Measurements from ENCODE around the gene CD99L2. TPM values are rescaled to one million over a fixed set of nuclear protein-coding genes. Genes with fewer than 3 reads are reported as not detected.

Gene CD99L2
- total RNA-seq, 1 experiment from 2014 or later = 156 TPM

DNA sequence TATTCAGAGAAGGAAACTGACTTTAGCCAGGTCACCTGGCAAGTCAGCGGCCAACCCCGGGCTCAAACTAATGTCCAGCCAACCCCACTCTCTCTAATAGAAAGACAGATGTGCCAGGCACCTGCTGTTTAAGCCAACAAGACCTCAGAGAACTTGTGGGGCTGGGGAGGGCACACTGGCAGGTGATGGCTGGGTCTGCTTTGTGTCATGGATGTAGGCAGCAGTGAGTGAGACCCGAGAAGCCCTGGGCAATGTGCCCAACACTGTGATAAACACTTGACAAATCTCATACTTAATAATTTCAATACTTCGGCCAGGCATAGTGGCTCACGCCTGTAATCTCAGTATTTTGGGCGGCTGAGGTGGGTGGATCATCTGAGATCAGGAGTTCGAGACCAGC lies 9.0 kb upstream of the CD99L2 start:
- POLR2A ChIA-PET = no interaction called here
- Histone ChIP-seq H3K27ac (ENCODE audit: low read length) (no peak overlapping the region), H3K27me3 (ENCODE audit: control insufficient read depth, insufficient read depth, low read length) (no peaks in the 10 kb centered on the region), H3K4me3 (ENCODE audit: low read depth in 2 of 2, low read length in 2 of 2) (no peak overlapping the region), H3K36me3 (ENCODE audit: control insufficient read depth, insufficient read depth, low read length) (no peaks in the 10 kb centered on the region), H3K4me1 (ENCODE audit: control insufficient read depth, insufficient read depth, low read length) (no peaks in the 10 kb centered on the region), H3K9me3 (ENCODE audit: control insufficient read depth, insufficient read depth, low read depth, low read length) (no peaks in the 10 kb centered on the region)
- CTCF ChIA-PET = no interaction called here
- intact Hi-C loops (cut with micrococcal nuclease; ENCODE audit: unreplicated experiment) = no loop called here
- ATAC-seq (no peak), DNase-seq (ENCODE audit: low read depth, low spot score) (no peak)
- no TSS peak for BruUV-seq (replicated peaks)
- in situ Hi-C loops (cut with HindIII; ENCODE audit: low pct_unique_long_range_greater_than_20kb, low sequenced_read_pairs) = no loop called here
- TF ChIP-seq, protein P1, sequence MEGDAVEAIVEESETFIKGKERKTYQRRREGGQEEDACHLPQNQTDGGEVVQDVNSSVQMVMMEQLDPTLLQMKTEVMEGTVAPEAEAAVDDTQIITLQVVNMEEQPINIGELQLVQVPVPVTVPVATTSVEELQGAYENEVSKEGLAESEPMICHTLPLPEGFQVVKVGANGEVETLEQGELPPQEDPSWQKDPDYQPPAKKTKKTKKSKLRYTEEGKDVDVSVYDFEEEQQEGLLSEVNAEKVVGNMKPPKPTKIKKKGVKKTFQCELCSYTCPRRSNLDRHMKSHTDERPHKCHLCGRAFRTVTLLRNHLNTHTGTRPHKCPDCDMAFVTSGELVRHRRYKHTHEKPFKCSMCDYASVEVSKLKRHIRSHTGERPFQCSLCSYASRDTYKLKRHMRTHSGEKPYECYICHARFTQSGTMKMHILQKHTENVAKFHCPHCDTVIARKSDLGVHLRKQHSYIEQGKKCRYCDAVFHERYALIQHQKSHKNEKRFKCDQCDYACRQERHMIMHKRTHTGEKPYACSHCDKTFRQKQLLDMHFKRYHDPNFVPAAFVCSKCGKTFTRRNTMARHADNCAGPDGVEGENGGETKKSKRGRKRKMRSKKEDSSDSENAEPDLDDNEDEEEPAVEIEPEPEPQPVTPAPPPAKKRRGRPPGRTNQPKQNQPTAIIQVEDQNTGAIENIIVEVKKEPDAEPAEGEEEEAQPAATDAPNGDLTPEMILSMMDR (IDR thresholded peaks at IDR 0.05) = no peak
- no peak for TF ChIP-seq REST (IDR thresholded peaks at IDR 0.05; ENCODE audit: insufficient read depth in 1 of 2, low read depth in 2 of 2, low read length in 1 of 2)
- no peak for TF ChIP-seq POLR2AphosphoS5 (IDR thresholded peaks at IDR 0.05; ENCODE audit: low read depth, low read length)
- TF ChIP-seq SIN3A (IDR thresholded peaks at IDR 0.05; ENCODE audit: borderline replicate concordance, insufficient read depth, low read depth, low read length) = no peak
- TF ChIP-seq TCF7L2 (IDR thresholded peaks at IDR 0.05; ENCODE audit: low read depth, low read length) = no peak

DNA sequence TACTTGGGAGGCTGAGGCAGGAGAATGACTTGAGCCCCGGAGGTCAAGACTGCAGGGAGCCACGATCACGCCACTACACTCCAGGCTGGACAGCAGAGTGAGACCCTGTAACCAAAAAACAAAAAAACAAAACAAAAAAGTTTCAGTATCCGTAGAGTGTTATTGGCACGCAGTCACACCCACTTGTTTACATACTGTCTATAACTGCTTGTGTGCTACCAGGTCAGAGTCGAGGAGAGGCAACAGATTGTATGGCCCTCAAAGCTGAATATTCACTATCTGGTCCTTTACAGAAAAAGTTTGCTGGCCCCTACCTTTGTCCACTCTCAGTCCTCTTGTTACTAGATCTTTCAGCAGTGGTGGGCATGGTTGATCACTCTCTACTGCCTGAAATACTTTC lies 8.2 kb upstream of the CD99L2 start:
- ChIA-PET CTCF (no interaction called here), POLR2A (no interaction called here)
- no peaks in the 10 kb centered on the region for H3K36me3 ChIP-seq (ENCODE audit: control insufficient read depth, insufficient read depth, low read length)
- in situ Hi-C loops (cut with HindIII; ENCODE audit: low pct_unique_long_range_greater_than_20kb, low sequenced_read_pairs) = no loop called here
- BruUV-seq (replicated peaks) = no TSS peak
- no peaks in the 10 kb centered on the region for H3K9me3 ChIP-seq (ENCODE audit: control insufficient read depth, insufficient read depth, low read depth, low read length)
- H3K27me3 ChIP-seq (ENCODE audit: control insufficient read depth, insufficient read depth, low read length) = no peaks in the 10 kb centered on the region
- no peak overlapping the region for H3K4me3 ChIP-seq (ENCODE audit: low read depth in 2 of 2, low read length in 2 of 2)
- intact Hi-C loops (cut with micrococcal nuclease; ENCODE audit: unreplicated experiment) = no loop called here
- no peak overlapping the region for H3K27ac ChIP-seq (ENCODE audit: low read length)
- TF ChIP-seq, protein P1 (IDR thresholded peaks at IDR 0.05) = no peak
- TF ChIP-seq TCF7L2 (IDR thresholded peaks at IDR 0.05; ENCODE audit: low read depth, low read length) (no peak), SIN3A (IDR thresholded peaks at IDR 0.05; ENCODE audit: borderline replicate concordance, insufficient read depth, low read depth, low read length) (no peak), POLR2AphosphoS5 (IDR thresholded peaks at IDR 0.05; ENCODE audit: low read depth, low read length) (no peak), REST (IDR thresholded peaks at IDR 0.05; ENCODE audit: insufficient read depth in 1 of 2, low read depth in 2 of 2, low read length in 1 of 2) (no peak)
- no peak for DNase-seq (ENCODE audit: low read depth, low spot score)
- ATAC-seq = no peak
- no peaks in the 10 kb centered on the region; the same call in 1 of the 2 replicates for H3K4me1 ChIP-seq (ENCODE audit: control insufficient read depth, insufficient read depth, low read length)
